ENCODE data around the gene SCAPER. TPM values are rescaled to one million over a fixed set of nuclear protein-coding genes. Genes with fewer than 3 reads are reported as not detected.
"Not testable (repeated sequence)": the region's sequence is repeated elsewhere in the genome, so short reads cannot be mapped to it uniquely, and the experiment has no call there.

SCAPER gene
- total RNA-seq, 2 experiments from 2014 or later: 31.4 to 32.7 TPM

- no peak overlapping the region for H3K27ac Mint-ChIP-seq
- POLR2A ChIA-PET: no interaction called here
- peaks cover 15% of the 10 kb centered on the region for H3K36me3 Mint-ChIP-seq (ENCODE audit: low read depth)
These were observed 402.0 kb downstream of the SCAPER start for GRCh38 chr15:76503121-76503520.

GRCh38 chr15:76502678-76503077 is 402.5 kb downstream of the SCAPER start:
- CTCF ChIA-PET: no interaction called here
- no peak for ATAC-seq

More at GRCh38 chr15:76503121-76503520, 402.0 kb downstream of the SCAPER start:
- no peaks in the 10 kb centered on the region for H3K9me3 Mint-ChIP-seq
- CTCF ChIA-PET: no interaction called here
- intact Hi-C loops (cut with micrococcal nuclease): no loop called here
- TF ChIP-seq CTCF (IDR thresholded peaks at IDR 0.05): no peak
- no peak overlapping the region for H3K4me3 Mint-ChIP-seq
- no peak for DNase-seq
- no peak for ATAC-seq
- no peaks in the 10 kb centered on the region for H3K4me1 Mint-ChIP-seq (ENCODE audit: low read depth)
- H3K27me3 Mint-ChIP-seq: no peaks in the 10 kb centered on the region

GRCh38 chr15:76502185-76502584 is 403.0 kb downstream of the SCAPER start:
- DNase-seq; H3K9me3 Mint-ChIP-seq; ATAC-seq; CTCF ChIA-PET; H3K27me3 Mint-ChIP-seq; intact Hi-C loops (cut with micrococcal nuclease); H3K4me3 Mint-ChIP-seq; H3K27ac Mint-ChIP-seq; H3K4me1 Mint-ChIP-seq (ENCODE audit: low read depth): not testable (repeated sequence)
- POLR2A ChIA-PET: interaction anchor here (0.7 kb wide), 1 partner anchor 204 kb away, joined by 3 read pairs; no protein-coding TSS in a partner anchor
- peaks cover 18% of the 10 kb centered on the region for H3K36me3 Mint-ChIP-seq (ENCODE audit: low read depth)

More at GRCh38 chr15:76502678-76503077, 402.5 kb downstream of the SCAPER start:
- TF ChIP-seq CTCF (IDR thresholded peaks at IDR 0.05): no peak
- peaks cover 15% of the 10 kb centered on the region for H3K36me3 Mint-ChIP-seq (ENCODE audit: low read depth)
- no peaks in the 10 kb centered on the region for H3K27me3 Mint-ChIP-seq
- intact Hi-C loops (cut with micrococcal nuclease): no loop called here
- no peak overlapping the region for H3K27ac Mint-ChIP-seq
- no peaks in the 10 kb centered on the region for H3K4me1 Mint-ChIP-seq (ENCODE audit: low read depth)
- no peak overlapping the region for H3K4me3 Mint-ChIP-seq
- POLR2A ChIA-PET: no interaction called here
- DNase-seq: no peak
- no peaks in the 10 kb centered on the region for H3K9me3 Mint-ChIP-seq

GRCh38 chr15:76501726-76502125 is 403.4 kb downstream of the SCAPER start:
- Mint-ChIP-seq H3K27me3 (no peaks in the 10 kb centered on the region), H3K36me3 (ENCODE audit: low read depth) (peaks cover 18% of the 10 kb centered on the region), H3K9me3 (no peaks in the 10 kb centered on the region), H3K4me3 (no peak overlapping the region), H3K4me1 (ENCODE audit: low read depth) (no peaks in the 10 kb centered on the region), H3K27ac (no peak overlapping the region)
- TF ChIP-seq CTCF (IDR thresholded peaks at IDR 0.05): no peak
- CTCF ChIA-PET: no interaction called here
- intact Hi-C loops (cut with micrococcal nuclease): no loop called here
- ATAC-seq (no peak), DNase-seq (no peak)
- POLR2A ChIA-PET: interaction anchor here (0.7 kb wide), 1 partner anchor 204 kb away, joined by 3 read pairs; no protein-coding TSS in a partner anchor

GRCh38 chr15:76501011-76501410 is 404.1 kb downstream of the SCAPER start:
- Mint-ChIP-seq H3K4me1 (ENCODE audit: low read depth) (no peaks in the 10 kb centered on the region), H3K9me3 (no peaks in the 10 kb centered on the region), H3K4me3 (no peak overlapping the region), H3K27me3 (no peaks in the 10 kb centered on the region), H3K36me3 (ENCODE audit: low read depth) (peaks cover 18% of the 10 kb centered on the region), H3K27ac (no peak overlapping the region)
- no peak for TF ChIP-seq CTCF (IDR thresholded peaks at IDR 0.05)
- ChIA-PET POLR2A (no interaction called here), CTCF (no interaction called here)
- intact Hi-C loops (cut with micrococcal nuclease): no loop called here
- DNase-seq: no peak
- no peak for ATAC-seq

- TF ChIP-seq CTCF (IDR thresholded peaks at IDR 0.05): no peak
- POLR2A ChIA-PET: no interaction called here
- Mint-ChIP-seq H3K36me3 (ENCODE audit: low read depth) (peaks cover 2% of the 10 kb centered on the region), H3K4me3 (no peak overlapping the region), H3K27me3 (no peaks in the 10 kb centered on the region), H3K27ac (no peak overlapping the region), H3K9me3 (no peaks in the 10 kb centered on the region), H3K4me1 (ENCODE audit: low read depth) (no peaks in the 10 kb centered on the region)
- CTCF ChIA-PET: no interaction called here
- intact Hi-C loops (cut with micrococcal nuclease): no loop called here
- DNase-seq: no peak
- ATAC-seq: no peak
These were observed 409.7 kb downstream of the SCAPER start for GRCh38 chr15:76495487-76495886.
